ENCODE data around the gene ANGPTL7. TPM values are rescaled to one million over a fixed set of nuclear protein-coding genes. Genes with fewer than 3 reads are reported as not detected.

Gene ANGPTL7
- total and polyA plus RNA-seq, 2 of the 8 experiments (the other 6 are each of a cell fraction or from before 2014, with no cell fraction given) = not detected

GRCh38 chr1:11187000-11187399 is 2.2 kb upstream of the ANGPTL7 start:
- Histone ChIP-seq H2AK5ac (ENCODE audit: low read depth, low read length) (no peak overlapping the region), H4K5ac (ENCODE audit: insufficient read length, low read depth, low read length) (no peak overlapping the region), H3K36me3 (ENCODE audit: control insufficient read depth in 2 of 4, insufficient read depth in 4 of 4, low read length in 3 of 4) (peaks cover 0 to 13% (median 5%) of the 10 kb centered on the region in 4 experiments; a peak in 5 of 8 replicates), H2BK12ac (ENCODE audit: low read depth, low read length) (no peak overlapping the region), H2BK120ac (replicated peaks; ENCODE audit: low read depth, low read length) (no peak overlapping the region), H3K27ac (ENCODE audit: low read depth, low read length) (no peak overlapping the region), H3K56ac (replicated peaks; ENCODE audit: insufficient read length, low read depth, low read length) (no peak overlapping the region), H3K4me2 (ENCODE audit: insufficient read depth in 1 of 2, low read depth in 2 of 2, low read length in 2 of 2) (no peak overlapping the region), H2BK20ac (ENCODE audit: low read length) (no peak overlapping the region), H2AFZ (ENCODE audit: low read length) (no peak overlapping the region), H4K8ac (ENCODE audit: extremely low read depth, insufficient read depth, low read length) (no peak overlapping the region), H3K4me3 (ENCODE audit: extremely low read depth in 1 of 4, insufficient read depth in 2 of 4, low read depth in 3 of 4, low read length in 4 of 4) (no peak overlapping the region), H3K9me3 (ENCODE audit: insufficient read depth in 2 of 2, low read depth in 1 of 2, low read length in 1 of 2) (no peaks in the 10 kb centered on the region), H3K18ac (ENCODE audit: extremely low read depth, low read length) (no peak overlapping the region), H3K4me1 (replicated peaks in 1 of 4; ENCODE audit: control insufficient read depth in 3 of 4, insufficient read depth in 4 of 4, low read length in 3 of 4) (no peaks in the 10 kb centered on the region), H3K4ac (replicated peaks; ENCODE audit: insufficient read length, low read depth, low read length) (no peak overlapping the region), H2BK15ac (ENCODE audit: low read length) (no peak overlapping the region), H3K79me1 (ENCODE audit: low read depth, low read length) (peaks cover 3% of the 10 kb centered on the region; the same call in 1 of the 2 replicates), H3K14ac (ENCODE audit: insufficient read length) (no peak overlapping the region), H2BK5ac (ENCODE audit: low read depth, low read length) (no peak overlapping the region), H4K20me1 (replicated peaks in 1 of 2; ENCODE audit: control insufficient read depth in 1 of 2, insufficient read depth in 2 of 2, low read length in 2 of 2) (peaks cover 0 to 9% of the 10 kb centered on the region in 2 experiments), H3K27me3 (replicated peaks in 1 of 4; ENCODE audit: control insufficient read depth in 3 of 4, extremely low read depth in 1 of 4, insufficient read depth in 3 of 4, low read length in 3 of 4) (no peaks in the 10 kb centered on the region), H3K79me2 (ENCODE audit: control insufficient read depth in 1 of 2, insufficient read depth in 2 of 2, low read length in 2 of 2) (no peaks in the 10 kb centered on the region), H3K23ac (ENCODE audit: insufficient read length) (no peak overlapping the region), H4K91ac (replicated peaks; ENCODE audit: insufficient read length, low read length) (no peak overlapping the region), H3K9ac (replicated peaks in 1 of 4; ENCODE audit: extremely low read depth in 1 of 4, low read depth in 3 of 4, low read length in 3 of 4) (no peak overlapping the region), H3K23me2 (ENCODE audit: low read depth, low read length) (no peaks in the 10 kb centered on the region; the same call in 1 of the 2 replicates)
- TF ChIP-seq RFX5 (IDR thresholded peaks at IDR 0.05; ENCODE audit: borderline replicate concordance, low read depth, low read length) = no peak
- POLR2A ChIA-PET (ENCODE audit: partially characterized antibody) = no interaction called here
- 94% methylated on average over 3 of the region's 3 CpGs; no CpG with 5 or more reads in 1 of the 2 experiments for WGBS, 2 experiments (ENCODE audit: extremely low coverage in 1 of 2, insufficient coverage in 1 of 2, insufficient read length in 1 of 2, insufficient replicate concordance in 2 of 2, low coverage in 1 of 2, low lambda C conversion rate in 2 of 2, missing lambda C conversion rate in 1 of 2)
- FAIRE-seq = no peak
- DNase-seq (ENCODE audit: low read depth in 1 of 2, low spot score in 2 of 2) = no peak
- CTCF ChIA-PET (ENCODE audit: partially characterized antibody) = no interaction called here

Data from H1 (cell line).